Measurements from ENCODE around the gene ADGRA3. TPM values are rescaled to one million over a fixed set of nuclear protein-coding genes. Genes with fewer than 3 reads are reported as not detected.

The ADGRA3 gene
- polyA plus RNA-seq, 3 donors: 0.07 TPM; not detected in 2

DNA sequence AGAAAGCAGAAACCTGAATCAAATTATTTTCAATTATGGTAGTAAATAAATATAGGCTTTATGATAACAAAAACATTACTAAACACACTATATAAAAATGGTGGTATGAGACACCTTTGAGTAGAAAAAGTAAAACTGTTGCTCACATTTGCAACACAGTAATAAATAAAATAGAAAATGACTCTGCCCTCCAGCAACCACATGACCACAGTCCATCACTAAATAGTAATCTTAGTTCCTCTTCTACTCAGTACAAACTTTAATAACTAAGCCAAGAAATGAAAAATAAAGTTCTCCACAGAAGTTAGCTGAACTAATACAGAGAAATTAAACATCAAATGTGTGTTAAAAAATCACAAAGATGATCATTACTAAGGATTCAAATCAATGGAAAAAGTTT, 108.5 kb downstream of the ADGRA3 start:
- H3K27ac Mint-ChIP-seq: no peak overlapping the region
- H3K4me1 Mint-ChIP-seq: no peaks in the 10 kb centered on the region

DNA sequence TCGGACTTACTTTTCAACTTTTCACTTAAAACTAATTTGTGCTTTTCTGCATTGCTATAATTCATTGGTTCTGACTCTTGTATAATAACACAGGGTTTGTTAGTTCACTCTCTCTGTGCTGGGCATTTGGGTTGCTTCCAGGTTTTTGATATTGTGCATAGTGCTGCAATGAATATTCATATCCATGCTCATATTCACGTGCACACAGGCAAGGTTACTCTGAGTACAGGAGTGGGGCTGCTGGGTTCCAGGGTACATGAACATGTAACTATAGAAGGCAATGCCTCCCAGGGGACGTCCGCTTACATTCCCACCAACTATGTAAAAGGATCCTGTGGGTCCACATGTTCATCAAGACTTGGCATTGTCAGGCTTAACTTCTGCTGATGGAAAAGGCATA, 117.2 kb downstream of the ADGRA3 start:
- no peak for DNase-seq
- Histone ChIP-seq H3K9ac (ENCODE audit: insufficient read depth, low read length, poor library complexity, severe bottlenecking) (no peak overlapping the region), H3K4me2 (replicated peaks; ENCODE audit: extremely low read depth, low read length, poor library complexity, severe bottlenecking) (no peak overlapping the region), H3K4me1 (ENCODE audit: control insufficient read depth in 1 of 2, insufficient read depth in 2 of 2, low read length in 2 of 2) (no peaks in the 10 kb centered on the region), H3K36me3 (replicated peaks in 1 of 2; ENCODE audit: control insufficient read depth in 1 of 2, insufficient read depth in 2 of 2, low read length in 2 of 2) (no peaks in the 10 kb centered on the region), H3K27ac (ENCODE audit: low read depth in 1 of 2, low read length in 2 of 2) (no peak overlapping the region), H3K27me3 (ENCODE audit: control insufficient read depth in 2 of 2, insufficient read depth in 2 of 2, low read length in 2 of 2) (no peaks in the 10 kb centered on the region), H4K20me1 (ENCODE audit: insufficient read depth, low read length) (no peaks in the 10 kb centered on the region), H2AFZ (ENCODE audit: insufficient read depth, low read depth, low read length, poor library complexity, severe bottlenecking) (no peak overlapping the region), H3K4me3 (replicated peaks in 1 of 3; ENCODE audit: low read depth in 2 of 3, low read length in 3 of 3) (no peak overlapping the region), H3K9me3 (replicated peaks in 1 of 2; ENCODE audit: control insufficient read depth in 1 of 2, insufficient read depth in 1 of 2, low read length in 2 of 2) (no peaks in the 10 kb centered on the region), H3K79me2 (ENCODE audit: insufficient read depth, low read length) (no peaks in the 10 kb centered on the region)
- no peak overlapping the region for H3K4me3 Mint-ChIP-seq
- H3K4me1 Mint-ChIP-seq: no peaks in the 10 kb centered on the region
- WGBS (ENCODE audit: insufficient coverage): no CpG with 5 or more reads among the region's 4 CpGs
- H3K27ac Mint-ChIP-seq: no peak overlapping the region
- peaks cover 0 to 4% of the 10 kb centered on the region in 2 donors for H3K36me3 Mint-ChIP-seq
- H3K9me3 Mint-ChIP-seq: peaks cover 0 to 6% (median 3%) of the 10 kb centered on the region in 7 donors
- H3K27me3 Mint-ChIP-seq (ENCODE audit: low read depth in 3 of 3): no peaks in the 10 kb centered on the region
- intact Hi-C loops (cut with micrococcal nuclease): no loop called here
- TF ChIP-seq, protein P1, sequence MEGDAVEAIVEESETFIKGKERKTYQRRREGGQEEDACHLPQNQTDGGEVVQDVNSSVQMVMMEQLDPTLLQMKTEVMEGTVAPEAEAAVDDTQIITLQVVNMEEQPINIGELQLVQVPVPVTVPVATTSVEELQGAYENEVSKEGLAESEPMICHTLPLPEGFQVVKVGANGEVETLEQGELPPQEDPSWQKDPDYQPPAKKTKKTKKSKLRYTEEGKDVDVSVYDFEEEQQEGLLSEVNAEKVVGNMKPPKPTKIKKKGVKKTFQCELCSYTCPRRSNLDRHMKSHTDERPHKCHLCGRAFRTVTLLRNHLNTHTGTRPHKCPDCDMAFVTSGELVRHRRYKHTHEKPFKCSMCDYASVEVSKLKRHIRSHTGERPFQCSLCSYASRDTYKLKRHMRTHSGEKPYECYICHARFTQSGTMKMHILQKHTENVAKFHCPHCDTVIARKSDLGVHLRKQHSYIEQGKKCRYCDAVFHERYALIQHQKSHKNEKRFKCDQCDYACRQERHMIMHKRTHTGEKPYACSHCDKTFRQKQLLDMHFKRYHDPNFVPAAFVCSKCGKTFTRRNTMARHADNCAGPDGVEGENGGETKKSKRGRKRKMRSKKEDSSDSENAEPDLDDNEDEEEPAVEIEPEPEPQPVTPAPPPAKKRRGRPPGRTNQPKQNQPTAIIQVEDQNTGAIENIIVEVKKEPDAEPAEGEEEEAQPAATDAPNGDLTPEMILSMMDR (IDR thresholded peaks at IDR 0.05): no peak

More for the DNA sequence above, 108.5 kb downstream of the ADGRA3 start:
- DNase-seq: no peak
- H3K27me3 Mint-ChIP-seq (ENCODE audit: low read depth in 3 of 3): no peaks in the 10 kb centered on the region
- TF ChIP-seq, protein P1 (IDR thresholded peaks at IDR 0.05): no peak
- Histone ChIP-seq H3K4me2 (replicated peaks; ENCODE audit: extremely low read depth, low read length, poor library complexity, severe bottlenecking) (no peak overlapping the region), H3K27ac (ENCODE audit: low read depth in 1 of 2, low read length in 2 of 2) (no peak overlapping the region), H3K79me2 (ENCODE audit: insufficient read depth, low read length) (no peaks in the 10 kb centered on the region), H3K4me3 (replicated peaks in 1 of 3; ENCODE audit: low read depth in 2 of 3, low read length in 3 of 3) (no peak overlapping the region), H3K36me3 (replicated peaks in 1 of 2; ENCODE audit: control insufficient read depth in 1 of 2, insufficient read depth in 2 of 2, low read length in 2 of 2) (no peaks in the 10 kb centered on the region), H3K9me3 (replicated peaks in 1 of 2; ENCODE audit: control insufficient read depth in 1 of 2, insufficient read depth in 1 of 2, low read length in 2 of 2) (no peaks in the 10 kb centered on the region), H3K4me1 (ENCODE audit: control insufficient read depth in 1 of 2, insufficient read depth in 2 of 2, low read length in 2 of 2) (no peaks in the 10 kb centered on the region), H3K27me3 (ENCODE audit: control insufficient read depth in 2 of 2, insufficient read depth in 2 of 2, low read length in 2 of 2) (no peaks in the 10 kb centered on the region), H4K20me1 (ENCODE audit: insufficient read depth, low read length) (no peaks in the 10 kb centered on the region), H3K9ac (ENCODE audit: insufficient read depth, low read length, poor library complexity, severe bottlenecking) (no peak overlapping the region), H2AFZ (ENCODE audit: insufficient read depth, low read depth, low read length, poor library complexity, severe bottlenecking) (no peak overlapping the region)
- no peak overlapping the region for H3K4me3 Mint-ChIP-seq
- no peaks in the 10 kb centered on the region for H3K9me3 Mint-ChIP-seq
- intact Hi-C loops (cut with micrococcal nuclease): no loop called here
- no peaks in the 10 kb centered on the region for H3K36me3 Mint-ChIP-seq
